HFFc6 (cell line): ENCODE results near the gene OTOA. TPM values are rescaled to one million over a fixed set of nuclear protein-coding genes. Genes with fewer than 3 reads are reported as not detected.
A peak's percentile ranks its signal among the peaks of the same experiment; 100 is the strongest.
"Not testable (repeated sequence)": the region's sequence is repeated elsewhere in the genome, so short reads cannot be mapped to it uniquely, and the experiment has no call there.

Experiments
- DNase-seq: peaks from one replicate; pipeline ENCODE4 v3.0.0-alpha.2; 2018
- H3K27ac Mint-ChIP-seq: 2 replicates; pipeline ENCODE4 v1.8.0; 2020; ENCODE audit warnings: mild to moderate bottlenecking, mixed read lengths
- H3K27me3 Mint-ChIP-seq: 2 replicates; pipeline ENCODE4 v1.8.0; 2021; ENCODE audit warnings: mild to moderate bottlenecking, moderate library complexity, mixed read lengths; ENCODE audit not compliant: insufficient read depth
- H3K36me3 Mint-ChIP-seq: 2 replicates; pipeline ENCODE4 v1.8.0; 2021; ENCODE audit warnings: low read depth, mixed read lengths
- H3K4me1 Mint-ChIP-seq: 2 replicates; pipeline ENCODE4 v1.8.0; 2020; ENCODE audit warnings: low read depth, mixed read lengths
- H3K4me3 Mint-ChIP-seq: 2 replicates; pipeline ENCODE4 v1.8.0; 2020; ENCODE audit warnings: mild to moderate bottlenecking, moderate library complexity, mixed read lengths
- H3K9me3 Mint-ChIP-seq: 2 replicates; pipeline ENCODE4 v1.8.0; 2020; ENCODE audit warnings: mild to moderate bottlenecking, mixed read lengths
- total RNA-seq, 6 experiments: library from RNA; stranded (reverse); fragmentation: NEBNext Ultra II Directional; extraction: Animal tissue kit (Norgen Biotek cat#: 25700); gene quantifications; 2 replicates in 1 of 6; 3 replicates in 5 of 6; pipeline ENCODE4 v1.2.3, GENCODE V29; 2021

The OTOA gene
- total RNA-seq, 6 experiments from 2014 or later = not detected

DNA sequence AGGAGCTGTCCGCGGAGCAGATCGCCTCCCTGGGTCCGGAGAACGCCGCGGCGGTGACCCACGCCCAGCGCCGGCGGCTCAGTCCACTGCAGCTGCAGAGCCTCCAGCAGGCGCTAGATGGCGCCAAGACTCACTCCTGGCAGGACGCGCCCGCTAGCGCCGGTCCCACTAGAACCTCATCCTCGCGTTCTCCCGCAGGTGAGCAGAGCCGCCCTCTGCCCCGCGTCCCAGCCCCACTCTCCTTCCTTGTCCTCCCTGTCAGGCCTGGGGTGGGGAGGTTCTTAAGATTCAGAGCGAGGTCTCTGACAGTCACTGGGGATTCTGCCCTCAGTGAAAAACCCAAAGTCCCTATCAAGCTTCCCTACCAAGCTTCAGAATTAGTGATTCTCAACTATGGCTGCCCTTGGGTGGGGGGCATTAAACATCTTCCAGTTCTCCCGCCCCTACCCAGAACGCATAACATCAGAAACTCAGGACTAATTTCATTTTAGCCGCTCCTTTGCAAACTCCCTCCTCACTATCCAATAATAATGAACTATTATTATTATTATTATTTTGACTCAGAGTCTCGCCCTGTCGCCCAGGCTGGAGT, 93.4 kb downstream of the OTOA start:
- not testable (repeated sequence) for DNase-seq, H3K27me3 Mint-ChIP-seq, H3K36me3 Mint-ChIP-seq

DNA sequence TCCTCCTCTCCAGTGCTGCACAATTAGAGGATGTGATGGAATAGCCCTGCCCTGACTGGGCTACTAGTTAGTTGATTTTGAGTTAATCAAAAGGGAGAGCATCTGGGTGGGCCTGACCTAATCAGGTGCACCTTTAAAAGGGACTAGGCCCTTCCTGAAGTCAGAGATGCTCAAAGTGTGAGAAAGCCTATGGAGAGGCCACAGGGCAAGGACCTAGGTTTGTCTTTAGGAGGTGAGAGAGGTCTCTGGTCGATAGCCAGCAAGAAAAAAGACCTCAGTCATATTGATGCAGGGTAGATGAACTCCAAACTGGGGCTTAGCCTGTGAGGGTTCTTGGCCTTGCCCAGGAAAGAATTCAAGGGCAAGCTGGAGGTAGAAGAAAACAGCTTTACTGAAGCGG, 104.5 kb downstream of the OTOA start:
- H3K9me3 Mint-ChIP-seq, H3K27ac Mint-ChIP-seq: not testable (repeated sequence)

More for the DNA sequence above, 93.4 kb downstream of the OTOA start:
- H3K4me1 Mint-ChIP-seq, H3K9me3 Mint-ChIP-seq, H3K27ac Mint-ChIP-seq, H3K4me3 Mint-ChIP-seq: not testable (repeated sequence)

GRCh38 chr16:21768810-21769209, 105.0 kb downstream of the OTOA start:
- not testable (repeated sequence) for H3K4me3 Mint-ChIP-seq, H3K4me1 Mint-ChIP-seq, H3K27ac Mint-ChIP-seq, DNase-seq, H3K27me3 Mint-ChIP-seq, H3K36me3 Mint-ChIP-seq, H3K9me3 Mint-ChIP-seq

More for the DNA sequence above, 104.5 kb downstream of the OTOA start:
- not testable (repeated sequence) for H3K27me3 Mint-ChIP-seq, DNase-seq, H3K4me1 Mint-ChIP-seq, H3K36me3 Mint-ChIP-seq, H3K4me3 Mint-ChIP-seq

DNA sequence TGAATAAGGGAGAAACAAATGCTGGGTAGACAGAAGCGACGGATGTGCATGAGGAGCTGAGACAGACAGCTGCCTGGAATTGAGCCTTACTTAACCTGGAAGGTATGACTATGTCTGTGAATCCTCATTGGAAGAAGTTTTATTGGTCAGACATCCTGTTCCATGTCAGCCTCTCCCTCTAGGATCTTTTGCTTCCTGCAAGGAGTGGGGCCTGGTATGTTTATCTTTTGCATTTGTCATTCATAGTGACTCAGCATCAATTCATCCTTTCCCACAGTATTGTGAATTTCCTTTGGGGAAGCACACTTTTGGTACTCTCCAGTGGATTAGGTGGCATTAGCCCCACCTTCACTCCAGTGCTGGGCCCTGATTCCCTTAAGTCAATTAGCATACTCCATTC, 105.5 kb downstream of the OTOA start:
- H3K36me3 Mint-ChIP-seq, H3K27me3 Mint-ChIP-seq, H3K4me1 Mint-ChIP-seq, H3K9me3 Mint-ChIP-seq, H3K4me3 Mint-ChIP-seq: not testable (repeated sequence)
- peak; percentile 96 for DNase-seq
- peak overlapping the region; percentile 88 for H3K27ac Mint-ChIP-seq

GRCh38 chr16:21770584-21770983, 106.8 kb downstream of the OTOA start:
- not testable (repeated sequence) for H3K9me3 Mint-ChIP-seq, H3K36me3 Mint-ChIP-seq, H3K27ac Mint-ChIP-seq, H3K4me1 Mint-ChIP-seq, DNase-seq, H3K27me3 Mint-ChIP-seq, H3K4me3 Mint-ChIP-seq

GRCh38 chr16:21772547-21773206, 108.9 kb downstream of the OTOA start:
- DNase-seq, H3K27ac Mint-ChIP-seq, H3K27me3 Mint-ChIP-seq, H3K36me3 Mint-ChIP-seq, H3K4me3 Mint-ChIP-seq, H3K9me3 Mint-ChIP-seq, H3K4me1 Mint-ChIP-seq: not testable (repeated sequence)

DNA sequence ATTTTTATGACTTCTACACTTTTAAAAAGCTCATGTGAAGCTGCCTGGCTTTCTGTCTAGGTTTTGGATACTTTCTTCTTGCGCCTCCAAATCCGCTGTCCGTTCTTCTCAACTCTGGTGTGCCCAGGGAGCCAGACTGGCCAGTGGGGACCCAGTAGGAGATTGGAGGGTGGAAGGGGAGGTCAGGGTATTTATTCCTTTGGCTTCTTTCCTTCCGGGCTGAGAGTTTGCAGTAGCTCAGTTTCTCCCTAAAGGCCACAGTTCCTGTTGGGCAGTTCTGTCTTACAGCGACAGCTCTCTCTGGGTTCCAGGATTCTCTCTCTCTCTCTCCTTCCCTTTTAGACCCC, 109.4 kb downstream of the OTOA start:
- H3K4me1 Mint-ChIP-seq, H3K36me3 Mint-ChIP-seq, H3K27me3 Mint-ChIP-seq, DNase-seq, H3K4me3 Mint-ChIP-seq, H3K9me3 Mint-ChIP-seq, H3K27ac Mint-ChIP-seq: not testable (repeated sequence)

- DNase-seq, H3K27ac Mint-ChIP-seq, H3K4me1 Mint-ChIP-seq, H3K36me3 Mint-ChIP-seq, H3K27me3 Mint-ChIP-seq, H3K4me3 Mint-ChIP-seq, H3K9me3 Mint-ChIP-seq: not testable (repeated sequence)
Observed at GRCh38 chr16:21780525-21780924, 116.8 kb downstream of the OTOA start.

DNA sequence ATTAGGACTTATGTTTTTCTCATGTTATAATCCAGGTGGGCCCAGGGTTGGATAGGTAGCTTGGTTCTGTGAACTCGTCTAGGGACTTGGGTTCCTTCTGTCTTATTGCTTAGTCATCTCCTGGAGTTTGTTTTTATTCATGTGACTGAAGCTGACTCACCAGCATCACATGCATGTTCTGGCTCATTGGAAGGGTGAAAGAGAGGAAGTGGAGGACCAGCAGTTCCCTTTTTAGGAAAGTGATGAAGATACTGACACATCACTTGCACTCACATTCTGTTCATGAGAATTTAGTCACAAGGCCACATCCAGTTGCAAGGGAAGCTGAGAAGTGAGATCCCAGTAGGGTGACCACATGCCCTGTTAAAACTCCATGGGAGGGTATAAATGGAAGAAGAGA, 126.7 kb downstream of the OTOA start:
- H3K4me1 Mint-ChIP-seq, H3K4me3 Mint-ChIP-seq, H3K36me3 Mint-ChIP-seq, H3K9me3 Mint-ChIP-seq, DNase-seq, H3K27me3 Mint-ChIP-seq: not testable (repeated sequence)
- H3K27ac Mint-ChIP-seq = peak overlapping the region; percentile 64

DNA sequence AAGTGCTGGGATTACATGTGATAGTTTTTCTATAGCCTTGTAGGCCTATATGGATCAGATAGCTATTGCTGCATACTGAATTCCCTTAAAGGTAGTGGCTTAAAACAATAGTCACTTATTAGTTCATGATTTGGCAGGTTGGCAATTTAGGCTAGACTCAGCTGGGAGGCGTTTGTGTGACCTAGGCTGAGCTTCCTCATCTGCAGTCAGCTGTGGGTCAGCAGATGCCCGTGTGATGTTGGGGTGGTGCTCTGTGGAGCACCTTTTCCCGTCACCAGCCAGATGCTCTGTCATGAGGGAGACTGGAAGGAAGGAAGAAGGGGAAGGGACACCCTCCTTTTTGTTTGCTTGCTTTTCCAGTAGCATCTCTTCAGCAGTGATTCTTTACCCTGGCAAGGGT, 129.5 kb downstream of the OTOA start:
- H3K4me1 Mint-ChIP-seq, H3K4me3 Mint-ChIP-seq: not testable (repeated sequence)

DNA sequence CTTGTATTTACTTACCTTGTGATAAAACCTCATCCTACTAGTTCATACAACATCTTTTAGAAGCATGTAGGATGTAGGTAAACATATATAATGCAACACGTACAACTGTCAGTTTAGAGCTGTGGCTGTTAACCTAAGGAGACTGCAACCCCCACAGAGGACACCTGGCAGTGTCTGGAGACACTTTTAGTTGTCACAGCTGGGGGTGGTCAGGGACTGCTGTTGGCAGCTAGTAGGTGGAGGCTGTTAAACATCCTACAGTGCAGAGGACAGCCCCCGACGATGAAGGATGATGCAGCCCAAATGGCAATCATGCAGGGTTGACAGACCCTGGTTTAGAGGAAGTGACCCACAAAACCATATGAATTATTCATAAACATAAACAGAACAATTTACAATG, 134.8 kb downstream of the OTOA start:
- not testable (repeated sequence) for H3K4me3 Mint-ChIP-seq, H3K27ac Mint-ChIP-seq, H3K9me3 Mint-ChIP-seq, H3K27me3 Mint-ChIP-seq, H3K36me3 Mint-ChIP-seq, DNase-seq, H3K4me1 Mint-ChIP-seq

More for the DNA sequence above, 129.5 kb downstream of the OTOA start:
- H3K36me3 Mint-ChIP-seq, H3K9me3 Mint-ChIP-seq, H3K27me3 Mint-ChIP-seq, DNase-seq, H3K27ac Mint-ChIP-seq: not testable (repeated sequence)
